Omental fat pad (tissue), 4 donors: ENCODE results near the gene ZFAND3. TPM values are rescaled to one million over a fixed set of nuclear protein-coding genes. Genes with fewer than 3 reads are reported as not detected.

Experiments used
- ATAC-seq: fragments of 150-250 bp; one replicate; pipeline ENCODE4 v1.9.1; 2016; ENCODE audit warnings: mild to moderate bottlenecking, moderate library complexity; ENCODE audit not compliant: low FRiP score
- DNase-seq: peaks from one replicate; pipeline ENCODE4 v3.0.0-alpha.2; 2019; ENCODE audit warnings: low spot score
- total RNA-seq, 4 donors: library from RNA; depleted of rRNA; stranded (reverse); fragments of >200 nt; gene quantifications; one replicate each; pipeline ENCODE4 v1.1.0, GENCODE V29; 2016
- TF ChIP-seq, protein P1 (sequence below), 3 donors: fragments of 450-650 bp; IDR thresholded peaks; one replicate each; pipeline ENCODE4 v1.5.1; 2016 to 2017; ENCODE audit warnings: antibody characterized with exemption in 3 of 3, mild to moderate bottlenecking in 3 of 3, moderate library complexity in 2 of 3

The ZFAND3 gene
- total RNA-seq, 4 donors from 2014 or later: 28.8 to 43.8 (median 38.0) TPM

- TF ChIP-seq, protein P1, sequence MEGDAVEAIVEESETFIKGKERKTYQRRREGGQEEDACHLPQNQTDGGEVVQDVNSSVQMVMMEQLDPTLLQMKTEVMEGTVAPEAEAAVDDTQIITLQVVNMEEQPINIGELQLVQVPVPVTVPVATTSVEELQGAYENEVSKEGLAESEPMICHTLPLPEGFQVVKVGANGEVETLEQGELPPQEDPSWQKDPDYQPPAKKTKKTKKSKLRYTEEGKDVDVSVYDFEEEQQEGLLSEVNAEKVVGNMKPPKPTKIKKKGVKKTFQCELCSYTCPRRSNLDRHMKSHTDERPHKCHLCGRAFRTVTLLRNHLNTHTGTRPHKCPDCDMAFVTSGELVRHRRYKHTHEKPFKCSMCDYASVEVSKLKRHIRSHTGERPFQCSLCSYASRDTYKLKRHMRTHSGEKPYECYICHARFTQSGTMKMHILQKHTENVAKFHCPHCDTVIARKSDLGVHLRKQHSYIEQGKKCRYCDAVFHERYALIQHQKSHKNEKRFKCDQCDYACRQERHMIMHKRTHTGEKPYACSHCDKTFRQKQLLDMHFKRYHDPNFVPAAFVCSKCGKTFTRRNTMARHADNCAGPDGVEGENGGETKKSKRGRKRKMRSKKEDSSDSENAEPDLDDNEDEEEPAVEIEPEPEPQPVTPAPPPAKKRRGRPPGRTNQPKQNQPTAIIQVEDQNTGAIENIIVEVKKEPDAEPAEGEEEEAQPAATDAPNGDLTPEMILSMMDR (IDR thresholded peaks at IDR 0.05): no peak
- ATAC-seq: no peak
- no peak for DNase-seq
These were observed 42.9 kb downstream of the ZFAND3 start for GRCh38 chr6:37862430-37862829.

DNA sequence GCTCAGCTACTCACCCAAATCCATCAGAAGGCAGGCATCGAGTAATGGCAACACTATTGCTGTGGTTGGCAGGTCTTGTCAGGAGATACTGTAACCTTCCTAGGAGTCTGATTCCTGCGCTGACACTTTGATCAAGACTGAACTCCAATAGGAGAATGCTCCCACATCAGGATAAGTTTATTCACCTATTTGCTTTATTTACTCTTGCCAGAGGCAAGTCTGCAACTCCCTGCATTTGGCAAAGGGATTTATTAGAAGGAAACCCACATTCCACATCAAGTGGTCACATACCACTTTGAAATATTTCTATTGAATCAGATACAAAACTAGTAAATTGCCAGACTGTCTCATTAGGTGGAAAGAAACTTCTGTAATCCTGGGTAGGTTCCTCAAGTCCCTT lies 43.5 kb downstream of the ZFAND3 start:
- TF ChIP-seq, protein P1 (IDR thresholded peaks at IDR 0.05): no peak
- ATAC-seq: no peak
- DNase-seq: no peak

DNA sequence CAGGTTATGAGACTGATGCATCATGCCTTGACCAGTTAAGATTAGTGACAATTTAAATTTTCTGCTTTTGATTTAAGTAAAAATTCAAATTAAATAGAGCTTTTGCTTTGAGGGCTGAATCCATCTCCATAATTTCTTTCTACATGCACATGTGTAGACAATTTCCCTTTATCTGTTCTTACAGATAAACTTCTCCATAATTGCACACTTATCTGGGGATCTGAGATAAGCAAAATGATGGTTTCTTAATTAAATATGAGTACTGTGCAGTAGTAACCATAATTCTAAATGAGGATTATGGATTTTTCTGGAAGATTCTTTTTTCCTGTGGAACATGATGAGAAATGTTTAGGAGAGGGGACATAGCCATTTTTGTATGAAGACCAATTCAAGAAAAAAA lies 44.7 kb downstream of the ZFAND3 start:
- ATAC-seq (no peak), DNase-seq (no peak)
- TF ChIP-seq, protein P1 (IDR thresholded peaks at IDR 0.05): no peak

- TF ChIP-seq, protein P1 (IDR thresholded peaks at IDR 0.05): no peak
- no peak for DNase-seq
- no peak for ATAC-seq
These were observed 46.0 kb downstream of the ZFAND3 start for GRCh38 chr6:37865504-37865903.

DNA sequence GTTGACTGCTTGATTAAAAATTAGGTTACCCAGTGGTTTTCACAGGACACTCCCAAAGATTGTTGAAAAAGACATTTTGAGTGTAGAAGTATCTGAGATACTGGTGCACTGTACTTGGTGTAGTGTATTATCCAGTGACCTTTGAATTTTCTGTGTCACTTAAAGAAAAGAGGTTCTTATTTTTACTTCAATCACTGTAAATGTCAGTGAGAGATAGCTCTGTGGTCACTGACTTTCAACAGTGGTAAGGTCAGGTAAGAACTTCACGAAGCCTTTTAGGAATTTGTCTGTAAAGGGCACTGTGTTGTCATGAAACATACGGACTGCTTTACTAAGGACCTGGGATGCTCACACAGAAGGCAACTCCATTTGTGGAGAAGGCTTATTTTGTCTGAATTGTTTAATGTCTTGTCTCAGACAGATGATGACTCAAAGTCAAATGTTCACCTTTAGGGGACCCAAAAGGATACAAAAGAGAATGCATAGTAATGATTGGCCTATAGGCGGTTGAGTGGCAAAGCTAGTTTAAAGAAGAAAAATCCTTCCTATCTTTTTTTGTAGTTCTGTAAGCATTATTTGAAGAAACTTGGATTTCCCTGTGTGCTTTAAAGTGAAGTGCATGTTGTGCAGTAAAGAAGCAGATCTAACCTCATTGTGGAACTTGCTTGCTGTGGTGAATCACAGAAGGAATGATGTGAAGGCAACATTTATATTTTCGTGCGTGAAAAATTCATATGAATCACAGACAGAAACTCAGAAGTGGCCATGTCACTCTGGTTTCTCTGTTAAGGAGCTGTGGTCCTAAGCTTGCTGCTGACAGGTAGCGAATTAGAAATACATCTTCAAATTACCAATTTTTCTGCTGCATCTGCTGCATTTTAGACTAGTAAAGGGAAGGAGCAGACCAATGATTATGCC lies 47.3 kb downstream of the ZFAND3 start:
- ATAC-seq (no peak), DNase-seq (no peak)
- TF ChIP-seq, protein P1 (IDR thresholded peaks at IDR 0.05): no peak

DNA sequence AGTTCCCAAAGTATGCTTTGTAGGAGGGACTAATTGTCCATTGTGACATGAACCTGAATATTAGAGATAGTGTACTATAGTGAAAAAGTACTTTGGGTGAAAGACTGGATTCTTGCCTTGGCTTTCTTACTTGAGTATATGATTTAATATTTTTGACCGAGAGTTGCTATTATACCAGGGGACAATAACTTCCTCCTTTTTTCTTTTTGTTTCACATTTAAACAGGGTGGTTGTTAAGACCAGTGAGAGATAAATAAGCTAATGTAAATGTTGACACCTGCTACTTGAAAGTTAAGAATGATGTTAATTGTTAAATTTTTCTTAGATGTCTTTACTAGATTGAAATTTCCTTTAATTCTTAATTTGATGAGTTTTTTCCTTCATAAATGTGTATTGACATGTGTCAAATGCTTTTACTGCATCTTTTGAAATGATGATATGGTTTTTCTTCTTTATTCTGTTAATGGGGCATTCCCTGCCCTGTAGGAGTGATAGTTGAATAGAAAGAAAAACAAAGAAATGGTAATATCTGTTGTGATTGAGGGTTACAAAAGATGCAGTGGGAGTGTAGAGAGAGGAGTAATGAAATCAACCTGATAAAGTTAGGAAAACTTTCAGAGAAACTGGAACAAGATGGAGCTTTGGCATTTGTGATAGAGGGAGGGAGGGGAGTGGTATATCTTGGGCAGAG lies 48.4 kb downstream of the ZFAND3 start:
- TF ChIP-seq, protein P1 (IDR thresholded peaks at IDR 0.05): no peak
- DNase-seq (no peak), ATAC-seq (no peak)
